ENCODE results near the gene PFKP.
"Not testable (repeated sequence)": the region's sequence is repeated elsewhere in the genome, so short reads cannot be mapped to it uniquely, and the experiment has no call there.

Gene PFKP

DNA sequence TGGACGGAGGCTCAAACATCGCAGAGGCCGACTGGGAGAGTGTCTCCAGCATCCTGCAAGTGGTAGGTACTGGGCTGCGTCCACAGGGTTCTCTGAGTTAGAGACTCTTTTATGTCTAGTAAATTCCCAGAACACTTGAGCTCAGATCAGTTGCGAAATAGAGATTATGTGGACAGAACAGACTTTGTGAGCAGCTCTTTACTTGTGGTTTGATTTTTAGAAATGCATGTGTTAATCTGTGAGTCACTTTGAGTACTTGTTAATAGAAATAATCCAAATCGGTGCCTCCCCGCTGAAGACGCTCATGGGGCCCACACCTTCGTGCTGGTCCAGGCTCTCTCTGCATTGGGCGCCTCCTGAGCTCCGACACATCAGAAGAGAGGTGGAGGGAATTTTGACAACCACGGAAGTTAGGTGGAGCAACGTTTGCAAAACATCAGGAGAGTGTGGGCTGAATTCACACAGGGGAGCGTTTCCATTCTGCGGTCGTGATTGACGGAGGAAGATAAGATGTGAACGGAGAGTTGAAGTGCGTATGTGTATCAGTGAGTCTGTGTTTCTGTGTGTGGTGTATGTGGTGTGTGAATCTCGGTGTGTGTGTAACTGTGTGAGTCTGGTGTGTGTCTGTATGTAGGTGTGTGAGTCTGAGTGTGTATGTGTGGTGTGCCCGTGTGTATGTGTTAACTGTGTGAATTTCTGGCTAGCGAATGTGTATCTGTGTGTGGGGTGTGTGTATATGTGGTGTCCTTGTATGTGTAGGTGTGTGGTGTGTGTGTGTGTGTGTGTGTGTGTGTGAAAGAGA, 32.1 kb downstream of the PFKP start:
- no peak for DNase-seq (ENCODE audit: low spot score)

DNA sequence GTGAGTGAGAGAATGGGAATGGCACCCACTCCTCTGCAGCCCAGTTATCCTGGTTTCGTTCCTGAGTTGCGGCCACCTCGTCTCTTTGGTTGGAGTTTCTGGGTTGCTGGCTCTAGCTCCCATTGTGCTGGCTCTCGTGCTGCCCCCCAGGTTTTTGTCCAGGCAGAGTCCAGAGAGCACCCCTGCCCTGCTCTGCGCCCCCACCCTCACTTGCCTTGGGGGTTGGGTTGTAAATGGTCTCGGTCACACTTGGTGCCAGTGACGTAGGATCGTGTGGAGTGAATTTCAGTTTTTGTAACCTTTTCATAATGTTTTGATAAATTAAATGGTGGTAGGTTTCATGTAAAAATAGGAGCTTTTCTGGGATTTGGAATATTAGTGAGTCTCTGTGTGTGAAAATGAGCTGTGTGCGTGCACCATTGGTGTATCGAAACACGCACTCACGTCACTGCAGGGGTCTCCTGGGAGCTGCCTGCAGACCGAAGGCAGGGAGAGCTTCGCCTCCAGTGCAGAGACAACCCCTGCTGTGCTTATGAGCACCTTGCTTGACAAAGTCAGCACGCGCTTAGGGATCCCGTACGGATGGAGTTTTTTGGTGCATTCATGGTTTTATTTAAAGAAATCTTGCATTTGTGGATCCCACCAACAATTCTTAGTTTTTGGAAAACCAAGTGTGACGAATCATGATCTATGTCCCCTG, 32.9 kb downstream of the PFKP start:
- DNase-seq (ENCODE audit: low spot score): no peak

DNA sequence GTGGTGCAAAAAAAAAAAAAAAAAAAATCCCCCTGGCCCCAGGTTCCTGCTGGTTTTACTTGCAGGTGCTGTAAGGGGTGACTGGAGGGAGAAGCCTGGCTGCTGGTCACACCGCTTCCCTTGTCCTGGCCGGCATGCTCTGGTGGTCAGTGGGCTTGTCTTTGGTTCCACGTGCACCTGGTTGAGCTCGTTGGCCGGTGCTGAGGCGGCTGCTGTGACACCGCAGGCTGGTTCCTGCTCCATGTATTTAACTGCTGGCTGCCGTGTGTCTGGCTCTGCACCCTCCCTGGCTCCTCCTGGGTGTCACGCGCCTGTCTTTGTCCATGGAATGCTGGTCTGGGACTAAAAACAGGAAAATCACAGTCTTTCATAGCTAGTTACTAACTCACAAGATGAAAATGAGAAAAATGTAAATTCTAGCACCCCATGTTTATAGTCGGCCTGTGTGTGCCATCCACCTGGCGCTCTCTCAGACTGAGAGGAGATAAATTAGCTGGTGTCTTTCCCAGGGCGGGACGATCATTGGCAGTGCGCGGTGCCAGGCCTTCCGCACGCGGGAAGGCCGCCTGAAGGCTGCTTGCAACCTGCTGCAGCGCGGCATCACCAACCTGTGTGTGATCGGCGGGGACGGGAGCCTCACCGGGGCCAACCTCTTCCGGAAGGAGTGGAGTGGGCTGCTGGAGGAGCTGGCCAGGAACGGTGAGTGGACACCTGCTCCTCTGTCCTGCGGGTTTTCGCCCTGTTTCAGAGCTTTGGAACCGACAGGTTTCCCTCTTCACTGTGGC, 33.7 kb downstream of the PFKP start:
- DNase-seq (ENCODE audit: low spot score): no peak

DNA sequence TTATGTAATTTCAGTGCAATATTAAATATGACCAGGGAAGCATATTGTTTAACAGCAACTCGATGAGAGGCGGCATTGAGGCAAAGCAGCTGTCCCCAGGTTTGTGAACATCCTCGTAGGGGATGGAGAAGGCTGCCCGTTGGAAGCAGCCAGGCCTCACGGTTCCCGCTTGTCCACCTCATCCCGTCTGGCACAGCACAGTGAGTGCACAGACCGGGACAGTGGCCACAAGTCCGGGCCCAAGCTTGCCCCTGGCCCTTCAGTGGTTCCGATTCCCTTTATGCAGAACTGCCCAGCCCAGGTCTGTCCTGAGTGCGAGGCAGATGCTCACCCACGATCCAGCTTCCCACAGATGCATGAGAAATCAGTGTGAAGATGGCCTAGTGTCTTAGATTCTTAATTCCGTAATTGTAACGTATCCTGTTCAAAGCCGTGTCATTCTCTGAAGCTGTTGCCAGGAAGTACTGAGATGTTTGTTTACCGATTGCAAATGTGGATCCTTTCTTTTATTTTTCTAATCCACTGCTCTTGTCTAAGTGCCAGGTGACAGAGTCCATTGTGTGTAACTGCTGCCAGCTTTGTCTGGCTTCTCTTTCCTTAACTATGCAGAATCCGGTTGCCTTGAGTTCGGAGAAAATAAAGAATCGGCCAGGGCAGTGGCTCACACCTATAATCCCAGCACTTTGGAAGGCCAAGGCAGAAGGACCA, 35.5 kb downstream of the PFKP start:
- no peak for DNase-seq (ENCODE audit: low spot score)

DNA sequence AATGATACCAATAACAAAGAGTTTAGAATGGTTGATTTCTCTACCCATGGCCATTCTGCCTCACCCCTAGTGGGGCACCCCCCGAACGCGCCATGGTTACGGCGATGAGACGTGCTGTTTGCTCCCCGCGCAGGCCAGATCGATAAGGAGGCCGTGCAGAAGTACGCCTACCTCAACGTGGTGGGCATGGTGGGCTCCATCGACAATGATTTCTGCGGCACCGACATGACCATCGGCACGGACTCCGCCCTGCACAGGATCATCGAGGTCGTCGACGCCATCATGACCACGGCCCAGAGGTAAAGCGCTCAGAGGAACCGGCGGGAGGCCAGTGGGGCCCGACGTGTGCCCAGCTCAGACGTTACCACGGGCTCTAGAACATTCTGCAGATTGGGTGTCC, 36.3 kb downstream of the PFKP start:
- no peak for DNase-seq (ENCODE audit: low spot score)

DNA sequence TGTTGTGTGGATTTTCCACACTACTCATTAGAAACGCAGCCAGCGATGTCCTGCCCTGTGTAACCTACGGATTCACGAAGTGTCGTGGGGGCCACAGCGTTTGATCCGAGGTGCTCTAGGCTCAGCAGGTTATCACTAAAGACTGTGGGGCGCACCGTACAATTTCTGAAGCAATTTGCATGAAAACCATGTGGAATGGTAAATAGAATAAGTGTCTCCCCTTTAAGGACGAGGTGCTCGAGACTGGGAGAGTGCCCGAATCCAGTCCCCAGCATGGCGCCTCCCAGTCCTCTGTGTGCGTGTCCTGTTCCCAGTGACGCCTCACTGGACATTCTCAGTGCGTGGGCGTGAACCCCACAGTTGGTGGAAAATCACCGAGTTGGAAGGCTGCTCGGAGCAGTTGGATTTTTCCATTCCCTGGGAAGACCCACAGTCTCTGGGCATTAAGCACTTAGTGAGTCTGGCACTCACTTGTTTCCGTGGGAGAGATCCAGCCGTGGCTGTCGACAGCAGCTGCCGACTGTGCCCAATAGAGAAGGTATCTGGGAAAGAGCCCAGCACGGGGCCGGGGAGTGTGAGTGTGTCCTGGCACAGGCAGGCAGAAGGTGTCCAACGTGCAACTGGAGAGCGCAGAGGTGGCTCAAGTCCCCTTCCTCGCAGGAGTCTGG, 37.0 kb downstream of the PFKP start:
- no peak for DNase-seq (ENCODE audit: low spot score)

DNA sequence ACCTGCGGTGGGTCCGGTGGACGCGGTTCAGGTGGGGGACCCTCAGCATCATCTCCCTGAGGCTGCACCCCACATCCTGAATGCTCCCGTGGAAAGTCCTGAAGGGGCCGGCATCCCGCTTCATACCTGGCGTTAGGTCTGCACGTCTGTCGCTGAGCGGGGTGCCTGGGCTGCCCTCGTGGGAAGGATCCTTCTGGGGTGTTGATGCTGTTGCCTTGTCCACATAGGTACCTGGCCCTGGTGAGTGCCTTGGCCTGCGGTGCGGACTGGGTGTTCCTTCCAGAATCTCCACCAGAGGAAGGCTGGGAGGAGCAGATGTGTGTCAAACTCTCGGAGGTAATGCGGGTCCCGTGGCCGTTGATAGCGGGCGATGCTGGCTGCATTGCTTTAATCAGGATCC, 37.8 kb downstream of the PFKP start:
- no peak for DNase-seq (ENCODE audit: low spot score)

DNA sequence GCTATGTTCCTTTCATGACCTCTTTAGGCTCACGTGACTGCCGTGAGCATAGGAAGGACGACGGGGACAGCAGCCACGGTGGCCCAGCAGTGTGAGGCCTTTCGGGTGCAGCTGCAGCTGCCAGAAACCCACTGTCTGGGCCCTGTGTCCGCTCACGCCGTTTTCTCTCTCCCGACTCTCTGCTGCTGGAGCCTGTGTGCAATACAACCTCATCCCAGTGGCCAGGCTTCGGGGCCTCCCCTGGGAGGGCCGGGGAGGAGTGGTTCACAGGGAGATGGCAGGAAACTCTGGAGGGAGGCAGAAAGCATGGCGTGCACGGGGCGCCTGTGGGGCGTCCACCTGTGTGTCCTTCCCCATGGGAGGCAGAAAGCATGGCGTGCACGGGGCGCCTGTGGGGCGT, 38.6 kb downstream of the PFKP start:
- no peak for DNase-seq (ENCODE audit: low spot score)

DNA sequence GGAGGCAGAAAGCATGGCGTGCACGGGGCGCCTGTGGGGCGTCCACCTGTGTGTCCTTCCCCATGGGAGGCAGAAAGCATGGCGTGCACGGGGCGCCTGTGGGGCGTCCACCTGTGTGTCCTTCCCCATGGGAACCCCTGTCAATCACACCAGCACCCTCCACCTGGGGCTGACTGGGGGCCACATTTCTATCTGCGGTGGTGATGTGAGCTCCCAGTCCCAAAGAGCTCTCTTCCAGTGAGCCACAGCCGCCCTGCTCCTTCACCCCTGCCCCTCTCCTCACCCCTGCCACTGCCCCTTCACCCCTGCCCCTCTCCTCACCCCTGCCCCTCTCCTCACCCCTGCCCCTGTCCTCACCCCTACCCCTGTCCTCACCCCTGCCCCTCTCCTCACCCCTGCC, 39.0 kb downstream of the PFKP start:
- not testable (repeated sequence) for DNase-seq (ENCODE audit: low spot score)

DNA sequence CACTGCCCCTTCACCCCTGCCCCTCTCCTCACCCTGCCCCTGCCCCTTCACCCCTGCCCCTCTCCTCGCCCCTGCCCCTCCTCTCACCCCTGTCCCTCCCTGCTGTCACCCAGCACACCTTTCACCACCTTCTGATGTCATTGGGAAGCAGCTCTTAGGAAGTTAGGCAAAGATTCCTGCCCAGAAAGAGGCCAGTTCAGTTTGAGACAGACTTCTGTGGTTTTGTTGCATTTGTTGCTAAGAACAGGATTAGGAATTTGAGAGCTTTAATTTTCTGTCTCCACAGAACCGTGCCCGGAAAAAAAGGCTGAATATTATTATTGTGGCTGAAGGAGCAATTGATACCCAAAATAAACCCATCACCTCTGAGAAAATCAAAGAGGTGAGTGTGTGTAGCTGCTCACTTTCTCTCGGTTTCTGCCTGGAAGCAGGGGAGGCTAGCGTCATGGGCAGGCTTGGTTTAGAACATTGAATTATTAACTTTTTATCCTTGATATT, 39.6 kb downstream of the PFKP start:
- no peak for DNase-seq (ENCODE audit: low spot score)

DNA sequence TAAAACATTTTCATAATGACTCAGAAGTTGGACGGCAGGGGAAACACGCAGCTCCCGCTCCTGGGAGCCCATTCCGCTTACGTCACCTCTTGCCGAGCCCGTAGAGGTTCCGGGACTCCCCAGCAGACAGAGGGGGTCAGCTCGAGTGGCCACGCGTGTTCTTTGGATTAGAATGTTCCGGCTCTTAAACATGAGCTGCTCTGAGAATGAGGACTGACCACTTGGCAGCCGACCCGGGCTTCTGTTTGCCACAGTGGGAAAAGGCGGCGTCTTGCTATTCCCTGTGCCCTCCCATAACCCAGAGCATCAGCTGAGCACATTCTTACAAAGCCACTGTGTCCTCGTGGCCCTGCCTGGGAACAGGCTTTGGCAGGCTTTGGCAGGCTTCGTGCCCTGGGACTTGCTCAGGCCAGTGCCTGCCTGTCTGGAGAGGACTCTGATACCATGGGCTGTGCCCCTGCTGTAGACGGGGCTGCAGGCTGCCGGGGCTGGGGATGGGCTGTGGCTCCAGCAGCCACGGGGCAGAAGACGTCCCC, 40.1 kb downstream of the PFKP start:
- no peak for DNase-seq (ENCODE audit: low spot score)

DNA sequence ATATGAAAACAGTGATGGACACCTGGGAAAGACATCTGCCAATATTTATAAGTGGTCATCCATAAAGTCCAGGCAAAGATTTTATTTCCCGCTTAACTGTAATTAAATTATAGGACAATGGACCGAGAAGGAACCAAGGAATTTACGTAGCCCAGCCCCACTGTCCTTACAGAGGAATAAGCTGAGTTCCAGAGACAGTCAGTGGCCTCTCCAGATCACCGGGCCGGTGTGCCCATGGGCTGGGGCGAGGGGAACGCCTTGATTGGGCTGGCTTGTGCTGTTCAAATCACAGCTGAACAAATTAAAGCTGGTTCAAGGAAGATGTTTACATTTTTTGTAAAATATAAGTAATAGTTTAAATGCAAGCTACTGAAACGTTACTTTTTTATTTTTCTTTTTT, 40.7 kb downstream of the PFKP start:
- no peak for DNase-seq (ENCODE audit: low spot score)

DNA sequence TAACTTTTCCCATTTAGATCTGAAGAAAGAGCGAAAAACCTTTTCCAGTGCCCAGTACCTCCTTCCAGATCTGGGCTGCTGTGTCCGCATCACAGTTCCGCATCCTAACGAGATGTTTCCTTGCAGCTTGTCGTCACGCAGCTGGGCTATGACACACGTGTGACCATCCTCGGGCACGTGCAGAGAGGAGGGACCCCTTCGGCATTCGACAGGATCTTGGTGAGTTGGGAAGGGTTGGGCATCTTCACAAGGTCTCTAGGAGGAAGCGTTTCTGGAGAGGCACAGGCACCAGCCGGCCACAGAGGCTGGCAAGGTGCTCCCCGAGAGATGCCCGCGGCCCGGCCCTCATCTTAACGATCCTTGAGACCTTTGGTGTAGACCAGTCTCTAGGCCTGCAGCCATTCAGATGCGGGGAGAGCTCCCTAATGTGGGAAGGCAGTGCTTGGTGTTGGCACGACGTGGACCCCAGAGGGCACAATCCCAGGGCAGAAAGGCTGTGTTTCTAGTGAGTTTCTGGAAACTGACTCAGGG, 41.3 kb downstream of the PFKP start:
- DNase-seq (ENCODE audit: low spot score): no peak

DNA sequence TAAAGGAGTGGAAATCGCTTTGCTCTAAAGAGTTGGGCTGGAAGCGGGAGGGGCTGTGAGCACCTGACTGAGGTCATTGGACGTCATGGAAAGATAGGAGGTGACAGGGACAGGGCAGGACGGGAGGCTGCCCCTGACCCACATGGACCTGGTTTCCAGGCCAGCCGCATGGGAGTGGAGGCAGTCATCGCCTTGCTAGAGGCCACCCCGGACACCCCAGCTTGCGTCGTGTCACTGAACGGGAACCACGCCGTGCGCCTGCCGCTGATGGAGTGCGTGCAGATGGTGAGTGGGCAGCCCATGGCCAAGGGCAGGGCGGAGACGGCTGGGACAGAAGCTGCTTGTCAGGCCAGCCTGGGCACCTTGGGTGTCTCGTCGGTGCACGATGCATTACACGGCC, 41.8 kb downstream of the PFKP start:
- DNase-seq (ENCODE audit: low spot score): no peak

DNA sequence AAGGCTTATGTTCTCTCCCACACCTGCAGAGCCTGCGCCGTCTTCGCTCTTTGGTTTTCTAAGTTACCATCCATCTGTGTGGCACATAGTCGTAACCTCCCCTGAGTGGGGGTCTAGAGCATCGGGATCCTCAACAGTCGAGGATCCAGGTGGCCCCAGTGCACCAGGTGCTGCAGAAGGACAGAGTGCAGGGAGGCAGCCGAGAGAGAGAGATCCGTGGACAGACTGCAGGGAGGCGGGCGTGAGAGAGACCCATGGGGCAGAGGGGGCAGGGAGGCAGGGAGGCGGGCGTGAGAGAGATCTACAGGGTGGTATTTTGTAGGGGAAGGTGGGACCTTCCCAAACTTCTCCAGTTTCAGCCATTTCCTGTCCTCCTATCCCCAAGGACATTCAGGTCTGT, 42.3 kb downstream of the PFKP start:
- no peak for DNase-seq (ENCODE audit: low spot score)

DNA sequence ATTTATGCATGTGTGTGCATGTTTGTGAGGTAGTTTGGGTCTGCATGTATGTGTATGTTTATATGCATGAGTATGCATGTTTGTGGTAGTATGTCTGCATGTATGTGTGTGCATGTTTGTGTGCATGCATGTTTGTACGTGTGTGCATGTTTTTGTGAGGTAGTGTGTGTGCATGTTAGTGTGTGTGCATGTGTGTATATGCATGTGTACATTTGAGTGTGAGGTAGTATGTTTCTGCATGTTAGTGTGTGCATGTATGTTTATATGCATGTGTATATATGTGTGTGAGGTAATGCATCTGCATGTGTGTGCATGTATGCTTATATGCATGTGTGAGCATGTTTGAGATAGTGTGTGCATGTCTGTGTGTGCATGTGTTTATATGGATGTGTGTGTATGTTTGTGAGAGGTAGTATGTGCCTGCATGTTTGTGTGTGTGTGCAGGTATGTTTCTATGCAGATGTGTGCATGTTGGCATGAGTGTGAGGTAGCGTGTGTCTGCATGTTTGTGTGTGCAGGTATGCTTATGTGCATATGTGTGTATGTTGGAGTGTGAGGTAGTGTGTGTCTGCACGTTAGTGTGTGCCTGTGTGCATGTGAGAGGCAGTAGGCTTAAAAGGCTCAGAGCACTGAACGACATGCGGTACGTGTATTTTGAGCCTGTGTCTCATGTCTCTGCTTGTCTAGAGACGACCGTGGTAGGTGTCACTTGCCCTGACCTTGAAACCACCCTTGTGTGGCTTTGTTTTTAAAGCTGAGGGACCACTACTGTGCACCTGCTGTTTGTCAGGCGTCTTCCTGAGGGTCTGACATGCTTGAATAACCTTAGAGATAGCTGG, 43.7 kb downstream of the PFKP start:
- DNase-seq (ENCODE audit: low spot score): no peak

DNA sequence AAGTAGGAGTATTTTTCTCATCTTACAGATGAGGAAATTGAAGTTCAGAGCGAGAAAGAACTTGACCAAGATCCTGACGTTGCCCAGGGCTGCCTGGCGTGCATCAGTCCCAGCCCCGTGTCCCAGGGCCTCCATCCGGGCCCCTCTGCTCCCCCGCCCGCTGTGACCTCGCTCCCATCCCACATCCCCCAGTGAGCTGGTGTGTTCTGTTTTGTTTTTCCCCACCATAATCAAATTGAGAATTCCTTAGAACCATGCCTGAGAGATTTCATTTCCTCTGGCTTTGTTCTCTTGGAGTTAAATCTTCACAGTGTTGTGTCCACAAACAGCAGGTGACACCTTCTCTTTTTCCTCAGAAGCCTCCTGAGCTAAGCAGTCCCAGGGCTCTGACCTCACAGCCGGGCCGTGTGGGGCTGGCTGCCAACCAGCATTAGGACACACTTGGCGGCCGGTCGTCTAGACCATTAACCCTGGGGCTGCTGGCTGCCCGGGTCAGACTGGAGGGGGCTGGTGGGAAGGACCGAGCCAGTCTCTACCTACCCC, 44.3 kb downstream of the PFKP start:
- no peak for DNase-seq (ENCODE audit: low spot score)

DNA sequence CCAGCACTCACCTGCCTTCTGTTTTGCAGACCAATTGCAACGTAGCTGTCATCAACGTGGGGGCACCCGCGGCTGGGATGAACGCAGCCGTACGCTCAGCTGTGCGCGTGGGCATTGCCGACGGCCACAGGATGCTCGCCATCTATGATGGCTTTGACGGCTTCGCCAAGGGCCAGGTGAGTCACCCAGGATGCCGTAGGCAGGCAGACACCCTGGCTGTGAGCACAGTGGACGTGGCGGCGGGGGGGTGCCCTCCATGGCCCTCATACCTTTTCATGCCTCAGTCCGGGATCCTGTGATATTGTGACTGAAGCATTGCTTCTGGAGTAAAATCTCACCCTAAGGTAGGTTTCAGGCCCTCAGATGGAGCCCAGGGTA, 46.0 kb downstream of the PFKP start:
- no peak for DNase-seq (ENCODE audit: low spot score)

DNA sequence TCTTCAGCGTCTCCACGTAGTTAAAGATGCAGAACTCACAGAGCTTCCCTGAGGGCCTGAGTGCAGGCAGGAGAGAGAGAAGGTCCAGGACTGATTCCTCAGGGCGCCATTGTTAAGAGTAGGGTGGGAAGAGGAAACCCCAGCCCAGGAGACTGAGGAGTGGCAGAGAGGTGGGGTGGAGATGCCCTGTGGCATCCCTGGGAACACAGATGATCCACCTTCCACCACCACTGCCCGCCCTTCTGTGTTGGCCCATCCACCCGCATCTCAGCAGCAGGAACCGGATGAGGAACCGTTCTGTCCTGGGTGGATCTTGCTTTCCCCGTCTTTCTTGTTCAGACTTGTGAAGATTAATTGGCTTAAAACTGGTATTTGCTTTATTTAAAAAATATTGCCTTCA, 48.3 kb downstream of the PFKP start:
- DNase-seq (ENCODE audit: low spot score): no peak
